22Rv1 (cell line): ENCODE results near the gene RAB5IF.

Experiments used
- CTCF ChIP-seq: fragments of 450-650 bp; IDR thresholded peaks from 2 replicates; pipeline ENCODE4 v1.5.1; 2017; ENCODE audit warnings: mild to moderate bottlenecking
- ZFX ChIP-seq: fragments of 450-650 bp; IDR thresholded peaks from 2 replicates; pipeline ENCODE4 v1.6.1; 2017; ENCODE audit warnings: antibody characterized with exemption, borderline replicate concordance

DNA sequence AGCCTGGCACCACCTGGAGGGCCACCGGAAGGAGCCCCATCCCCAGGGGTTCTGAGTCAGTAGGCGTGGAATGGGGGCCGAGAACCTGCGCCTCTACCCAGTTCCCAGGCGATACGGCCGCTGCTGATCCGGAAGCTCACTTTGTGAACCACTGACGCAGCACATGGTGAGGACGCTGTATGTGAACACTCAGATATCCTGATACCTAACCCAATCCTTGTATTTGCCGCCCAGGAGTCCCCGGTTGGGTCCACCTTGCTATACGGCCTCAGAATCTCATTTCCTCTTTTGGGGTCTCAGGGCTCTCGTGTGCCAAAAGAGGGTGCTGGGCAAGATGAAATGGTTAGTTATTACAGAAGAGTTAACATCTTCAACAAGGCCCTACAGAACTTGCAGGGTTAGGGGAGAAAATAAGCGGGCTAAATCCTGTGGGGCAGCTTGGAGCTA is 604 bp upstream of the RAB5IF start:
- TF ChIP-seq CTCF (no peak), ZFX (no peak)
